RPMI7951 (cell line): ENCODE data around the gene TJP3. TPM values are rescaled to one million over a fixed set of nuclear protein-coding genes. Genes with fewer than 3 reads are reported as not detected.
A peak's percentile ranks its signal among the peaks of the same experiment; 100 is the strongest.
"Not testable (repeated sequence)": the region's sequence is repeated elsewhere in the genome, so short reads cannot be mapped to it uniquely, and the experiment has no call there.

Source experiments
- DNase-seq: peaks from one replicate; pipeline ENCODE4 v3.0.0-alpha.2; 2012; ENCODE audit warnings: low read depth
- total RNA-seq: library from RNA; depleted of rRNA; stranded (reverse); fragments of >200 nt; shearing (Covaris generic); gene quantifications from 2 replicates; pipeline ENCODE4 v1.2.3, GENCODE V29; 2014

TJP3 gene
- total RNA-seq, 1 experiment from 2014 or later: not detected

GRCh38 chr19:3745363-3746045, 37.3 kb downstream of the TJP3 start:
- no peak for DNase-seq

DNA sequence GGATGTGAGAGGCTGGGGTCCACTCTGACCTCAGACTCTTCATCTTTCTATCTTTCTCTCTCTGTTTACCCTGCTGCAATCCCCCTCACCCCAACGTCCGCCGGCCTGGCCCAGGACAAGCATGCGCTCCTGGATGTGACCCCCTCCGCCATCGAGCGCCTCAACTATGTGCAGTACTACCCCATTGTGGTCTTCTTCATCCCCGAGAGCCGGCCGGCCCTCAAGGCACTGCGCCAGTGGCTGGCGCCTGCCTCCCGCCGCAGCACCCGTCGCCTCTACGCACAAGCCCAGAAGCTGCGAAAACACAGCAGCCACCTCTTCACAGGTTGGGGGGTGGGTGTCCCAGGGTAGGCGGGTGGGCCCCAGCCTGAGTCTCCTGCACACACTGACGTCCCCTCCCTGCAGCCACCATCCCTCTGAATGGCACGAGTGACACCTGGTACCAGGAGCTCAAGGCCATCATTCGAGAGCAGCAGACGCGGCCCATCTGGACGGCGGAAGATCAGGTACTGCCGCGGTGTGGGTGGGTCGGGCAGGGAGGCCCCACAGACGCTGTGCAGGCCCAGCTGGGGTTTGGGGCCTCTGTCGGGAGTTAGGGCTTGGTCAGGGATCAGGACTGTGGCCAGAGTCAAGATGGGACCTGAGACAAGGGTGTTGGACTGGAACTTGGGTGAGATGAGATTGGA, 38.3 kb downstream of the TJP3 start:
- no peak for DNase-seq

DNA sequence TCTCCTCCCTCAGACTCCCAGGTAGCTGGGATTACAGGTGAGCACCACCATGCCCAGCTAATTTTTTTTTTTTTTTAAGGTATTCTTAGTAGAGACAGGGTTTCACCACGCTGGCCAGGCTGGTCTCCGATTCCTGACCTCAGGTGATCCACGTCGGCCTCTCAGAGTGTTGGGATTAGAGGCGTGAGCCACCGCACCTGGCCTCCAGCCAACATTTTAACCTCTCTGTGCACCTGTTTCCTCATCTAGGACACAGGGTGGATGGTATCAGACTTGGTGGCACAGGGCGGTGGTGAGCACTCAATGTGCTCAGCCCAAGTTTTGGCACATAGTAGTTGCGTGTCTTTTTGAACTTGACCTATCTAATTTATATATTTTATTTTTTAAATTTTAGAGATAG, 40.8 kb downstream of the TJP3 start:
- DNase-seq: no peak

DNA sequence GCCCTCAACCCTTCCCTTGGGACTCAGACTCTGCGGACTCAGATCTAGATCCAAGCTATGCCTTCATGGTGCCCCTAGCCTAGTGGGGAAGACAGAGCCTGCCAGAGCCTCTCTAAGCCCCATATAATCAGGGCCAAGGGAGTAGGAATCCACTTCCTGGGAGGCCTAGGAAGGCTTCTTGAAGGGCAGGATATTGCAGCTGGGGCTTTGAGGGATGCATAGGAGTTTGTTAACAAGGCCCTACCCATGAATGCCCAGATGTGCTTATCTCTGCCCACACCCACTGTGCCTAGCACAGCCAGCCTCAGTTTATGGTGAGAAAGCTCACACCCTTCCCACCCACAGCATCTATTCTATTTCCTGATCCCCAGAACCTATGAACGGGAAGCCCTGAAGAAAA, 42.0 kb downstream of the TJP3 start:
- DNase-seq: no peak

GRCh38 chr19:3751236-3751635, 43.1 kb downstream of the TJP3 start:
- no peak for DNase-seq

GRCh38 chr19:3752492-3752891, 44.3 kb downstream of the TJP3 start:
- DNase-seq: no peak

DNA sequence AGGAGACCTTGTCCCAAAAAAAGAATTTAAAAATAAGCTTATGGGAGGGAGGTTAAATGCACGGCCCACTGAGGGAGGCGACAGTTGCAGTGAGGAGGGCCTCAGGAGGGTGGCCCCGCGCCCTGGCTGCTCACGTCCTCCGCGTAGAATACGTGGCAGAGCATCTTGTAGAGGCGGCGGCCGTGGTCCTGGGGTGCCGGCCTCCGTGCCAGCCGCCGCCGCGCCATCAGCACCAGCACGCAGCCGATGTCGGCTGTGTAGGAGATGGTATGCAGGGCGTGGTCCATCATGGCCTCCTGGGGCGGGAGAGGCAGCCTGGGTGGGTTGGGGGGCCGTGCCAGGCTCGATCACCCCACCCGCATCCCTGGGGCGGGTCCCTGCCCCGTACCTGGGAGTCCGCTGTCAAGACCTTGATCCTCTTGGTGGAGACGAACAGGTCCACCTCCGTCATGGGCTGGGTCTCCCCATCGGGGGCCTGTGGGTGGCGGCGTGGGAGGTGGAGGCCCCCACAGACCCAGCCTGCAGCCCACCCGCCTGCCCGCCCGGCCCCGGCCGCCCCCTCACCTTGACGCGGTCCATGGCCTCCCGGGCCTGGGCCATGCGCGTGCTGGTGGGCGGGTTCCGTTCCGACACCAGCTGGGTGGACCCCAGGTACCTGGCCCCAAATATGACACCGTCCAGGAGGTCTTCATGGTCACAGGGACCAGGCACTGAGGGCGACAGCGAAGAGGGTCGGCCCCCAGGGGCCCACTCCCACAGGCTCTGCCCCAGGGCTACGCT, 45.6 kb downstream of the TJP3 start:
- no peak for DNase-seq

GRCh38 chr19:3757705-3758104, 49.5 kb downstream of the TJP3 start:
- DNase-seq: not testable (repeated sequence)

- DNase-seq: not testable (repeated sequence)
These were observed 50.1 kb downstream of the TJP3 start for GRCh38 chr19:3758297-3758696.

DNA sequence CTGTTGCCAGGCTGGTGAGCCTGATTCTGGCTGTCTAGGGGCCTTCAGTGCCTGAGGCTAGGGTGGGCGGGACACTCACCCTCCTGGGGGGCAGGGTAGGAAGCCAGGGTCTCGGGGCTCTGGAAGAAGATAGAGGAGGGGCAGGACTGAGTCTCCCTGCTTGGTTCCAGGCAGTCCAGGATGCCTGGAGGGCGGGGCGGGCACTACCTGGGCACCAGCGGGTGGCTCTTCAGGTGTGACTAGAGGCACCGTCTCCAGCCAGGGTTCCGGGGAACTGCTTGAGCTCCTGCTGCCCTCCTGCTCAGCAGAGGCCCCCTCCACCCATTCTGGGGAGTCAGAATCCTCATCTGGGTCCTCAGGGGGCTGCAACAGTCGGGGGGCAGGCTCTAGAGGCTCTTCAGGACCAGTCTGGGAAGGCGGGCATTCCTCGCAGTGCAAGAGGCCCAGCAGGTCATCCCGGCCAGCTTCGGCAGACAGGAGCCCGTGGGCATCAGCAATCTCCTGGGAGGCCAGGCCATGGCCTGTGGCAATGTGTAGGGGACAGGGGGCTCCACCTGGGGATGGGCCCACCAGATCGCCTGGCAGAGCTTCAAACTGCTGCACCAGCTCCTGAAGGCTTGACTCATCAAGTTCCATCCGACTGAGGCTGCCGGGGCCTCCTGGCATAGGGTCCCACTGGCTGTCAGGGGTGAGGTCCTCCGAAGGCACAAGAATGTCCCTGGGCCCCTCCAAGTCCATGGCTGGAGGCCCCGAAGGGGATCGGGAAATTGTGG, 51.5 kb downstream of the TJP3 start:
- no peak for DNase-seq

DNA sequence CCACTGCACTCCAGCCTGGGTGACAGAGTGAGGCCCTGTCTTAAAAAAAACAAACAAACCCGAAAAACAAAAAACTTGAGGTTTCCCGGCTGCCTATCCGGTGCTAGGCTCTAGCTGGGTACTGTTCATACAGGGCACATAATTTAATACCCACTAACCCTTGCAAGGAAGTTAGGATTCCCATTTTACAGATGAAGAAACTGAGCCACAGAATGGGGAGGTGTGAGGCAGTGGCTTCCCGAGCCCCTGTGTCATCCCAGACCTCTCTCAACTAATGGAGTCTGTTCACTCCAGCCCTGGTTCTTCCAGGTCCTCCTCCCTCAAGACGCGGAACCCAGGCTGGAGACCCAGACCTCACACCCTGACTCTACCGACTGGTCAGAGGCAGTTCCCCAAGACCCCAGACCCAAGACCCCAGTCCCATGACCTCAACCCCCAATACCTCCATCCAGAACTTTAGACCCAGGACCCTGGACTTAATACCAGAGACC, 52.7 kb downstream of the TJP3 start:
- no peak for DNase-seq

- peak; percentile 81 for DNase-seq
These were observed 53.4 kb downstream of the TJP3 start, which contains the start of gene APBA3 for GRCh38 chr19:3761382-3762129. Gene APBA3, minus strand, starts transcription at chr19:3761692. Its CDS starts 1,428 bp downstream, at chr19:3760264.

DNA sequence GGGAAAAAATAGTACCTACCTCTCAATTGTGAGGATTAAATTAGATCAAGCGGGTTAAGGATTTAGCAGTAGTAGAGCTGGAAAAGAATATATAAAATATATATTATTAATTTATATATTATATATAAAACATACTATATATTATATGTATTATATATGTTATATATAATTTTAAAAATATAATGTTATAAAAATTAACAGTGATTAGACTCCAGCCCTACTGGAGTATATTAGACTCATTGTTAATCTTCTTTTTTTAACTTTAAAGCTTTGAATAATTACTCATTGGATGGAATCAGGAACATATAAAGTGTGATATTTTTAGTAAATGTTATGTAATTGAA, 53.9 kb downstream of the TJP3 start:
- no peak for DNase-seq

- DNase-seq: peak; percentile 97
These were observed 54.6 kb downstream of the TJP3 start, which contains the start of gene MRPL54 for GRCh38 chr19:3762501-3763459. Gene MRPL54, plus strand, starts transcription at chr19:3762682. Its CDS starts 19 bp downstream, at chr19:3762701.

GRCh38 chr19:3765121-3765520, 56.9 kb downstream of the TJP3 start:
- no peak for DNase-seq

GRCh38 chr19:3765757-3766156, 57.6 kb downstream of the TJP3 start:
- DNase-seq: not testable (repeated sequence)

DNA sequence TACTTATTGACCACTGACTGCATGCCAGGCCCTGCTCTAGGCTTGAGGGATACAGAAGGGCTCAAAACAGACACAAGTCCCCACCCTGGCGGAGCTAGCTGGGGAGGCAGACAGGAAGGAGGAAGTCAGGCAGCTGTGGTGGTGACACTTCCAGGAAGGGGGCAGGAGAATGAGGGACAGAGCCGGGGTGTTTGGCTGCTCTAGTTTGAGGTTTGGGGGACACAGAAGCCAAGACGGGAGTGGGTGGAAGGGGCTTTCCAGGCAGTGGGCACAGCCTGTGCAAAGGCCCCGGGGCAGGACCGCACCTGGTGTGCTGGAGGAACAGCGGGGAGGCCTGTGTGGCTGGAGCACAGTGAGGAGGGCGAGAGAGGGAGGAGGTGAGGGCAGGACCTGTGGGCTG, 58.3 kb downstream of the TJP3 start:
- DNase-seq: no peak

GRCh38 chr19:3767050-3767449, 58.9 kb downstream of the TJP3 start:
- DNase-seq: no peak

GRCh38 chr19:3768015-3768747, 60.0 kb downstream of the TJP3 start:
- no peak for DNase-seq
